Sigmoid colon (tissue), 7 donors: ENCODE results near the gene LLGL1. TPM values are rescaled to one million over a fixed set of nuclear protein-coding genes. Genes with fewer than 3 reads are reported as not detected.

Source experiments
- DNase-seq: peaks from one replicate; pipeline ENCODE4 v3.0.0-alpha.2; 2019
- H3K27ac ChIP-seq, 4 donors: fragments of 200-600 bp; sonication (generic); one replicate each; pipeline ENCODE4 v1.5.1; 2016 to 2019; ENCODE audit warnings: mild to moderate bottlenecking in 1 of 4
- H3K27me3 ChIP-seq, 3 donors: fragments of 200-600 bp; sonication (generic); one replicate each; pipeline ENCODE4 v1.5.1; 2019; ENCODE audit warnings: mild to moderate bottlenecking in 1 of 3
- H3K36me3 ChIP-seq, 4 donors: fragments of 200-600 bp; sonication (generic); one replicate each; pipeline ENCODE4 v1.5.1; 2016 to 2019
- H3K4me1 ChIP-seq, 4 donors: fragments of 200-600 bp; sonication (generic); one replicate each; pipeline ENCODE4 v1.5.1; 2017 to 2019
- H3K4me3 ChIP-seq, 4 donors: fragments of 200-600 bp; sonication (generic); one replicate each; pipeline ENCODE4 v1.5.1; 2017 to 2019; ENCODE audit warnings: mild to moderate bottlenecking in 2 of 4, moderate library complexity in 1 of 4
- H3K9me3 ChIP-seq, 4 donors: fragments of 200-600 bp in 3 of 4; sonication (generic) in 3 of 4; one replicate each; pipeline versions ENCODE4 v1.5.1 to v1.6.1; 2013 to 2019
- EP300 ChIP-seq, 4 donors: sonication (generic); formaldehyde crosslinking; IDR thresholded peaks; one replicate each; pipeline ENCODE4 v1.6.1; 2017; ENCODE audit warnings: antibody characterized with exemption in 4 of 4
- POLR2A ChIP-seq, 2 donors: fragments of 450-650 bp; IDR thresholded peaks; one replicate each; pipeline ENCODE4 v1.6.1; 2016; ENCODE audit warnings: antibody characterized with exemption in 2 of 2, mild to moderate bottlenecking in 2 of 2, moderate library complexity in 2 of 2
- POLR2AphosphoS5 ChIP-seq, 4 donors: sonication (generic); formaldehyde crosslinking; IDR thresholded peaks; one replicate each; pipeline ENCODE4 v1.6.1; 2017; ENCODE audit warnings: antibody characterized with exemption in 4 of 4
- WGBS, 2 donors: extraction: QIAGEN DNeasy Blood & Tissue Kit; methylation state at CpG; one replicate each; pipeline ENCODE4 v1.1.7; 2013; 5-methylcytosine and 5-hydroxymethylcytosine counted together
- intact Hi-C: fragments of 100-400 bp; cut with DNase I; formaldehyde crosslinking; loops from one replicate; pipeline ENCODE4 v1.15.1; 2023
- polyA plus RNA-seq, 3 donors: library from polyadenylated mRNA; stranded (reverse); fragments of 200-250 nt; gene quantifications; one replicate each; pipeline ENCODE4 v1.2.3, GENCODE V29; 2013
- total RNA-seq, 4 donors: library from RNA; depleted of rRNA; stranded (reverse); fragments of >200 nt; gene quantifications; one replicate each; pipeline ENCODE4 v1.1.0, GENCODE V29; 2016
- donor health status: healthy with polysubstance abuse.
- donor health status: Bipolar disorder and iron deficiency.
- donor health status: healthy.

LLGL1 gene
- total and polyA plus RNA-seq, 7 donors: 2.8 to 25.2 (median 16.8) TPM

- no peak overlapping the region for H3K27ac ChIP-seq
- no peak for TF ChIP-seq EP300 (IDR thresholded peaks at IDR 0.05)
- peaks cover 15 to 96% (median 64%) of the 10 kb centered on the region in 4 donors for H3K36me3 ChIP-seq
- WGBS, 2 donors: 96 to 97% methylated on average over 11 of the region's 11 CpGs
- intact Hi-C loops: no loop called here
- no peaks in the 10 kb centered on the region for H3K27me3 ChIP-seq
- H3K4me1 ChIP-seq: no peaks in the 10 kb centered on the region
- DNase-seq: no peak
- H3K4me3 ChIP-seq: no peak overlapping the region
- no peaks in the 10 kb centered on the region for H3K9me3 ChIP-seq
These were observed 59.9 kb downstream of the LLGL1 start for GRCh38 chr17:18285296-18285695.

DNA sequence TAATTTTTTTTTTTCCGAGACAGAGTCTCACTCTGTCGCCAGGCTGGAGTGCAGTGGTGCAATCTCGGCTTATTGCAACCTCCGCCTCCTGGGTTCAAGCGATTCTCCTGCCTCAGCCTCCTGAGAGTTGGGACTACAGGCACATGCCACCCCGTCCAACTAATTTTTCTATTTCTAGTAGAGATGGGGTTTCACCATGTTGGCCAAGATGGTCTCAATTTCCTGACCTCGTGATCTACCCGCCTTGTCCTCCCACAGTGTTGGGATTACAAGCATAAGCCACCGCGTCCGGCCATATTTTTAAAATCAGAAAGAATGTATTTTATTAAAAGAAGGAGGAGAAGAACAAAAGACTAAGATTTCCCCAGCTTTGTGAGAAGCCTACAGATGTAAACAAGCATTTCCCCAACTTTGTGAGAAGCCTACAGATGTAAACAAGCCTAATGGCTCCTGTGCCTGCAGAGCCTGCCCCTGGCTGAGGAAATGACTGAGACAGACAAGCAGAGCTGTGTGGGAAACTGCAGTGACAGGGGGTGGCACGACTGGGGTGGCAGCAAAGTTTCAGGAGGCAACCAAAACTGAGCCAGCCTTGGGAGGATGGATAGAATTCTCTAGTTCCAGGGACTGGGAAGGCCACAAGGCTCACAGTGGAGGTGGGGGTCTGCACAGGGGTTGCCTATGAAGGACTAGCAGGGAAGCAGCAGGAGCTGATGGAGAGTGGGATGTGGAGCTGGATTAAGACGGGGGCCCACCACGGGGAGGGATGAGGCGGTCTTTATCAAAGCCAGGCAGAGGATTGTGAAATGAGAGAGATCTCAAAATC lies 66.5 kb downstream of the LLGL1 start:
- Histone ChIP-seq H3K4me3 (no peak overlapping the region), H3K27me3 (no peaks in the 10 kb centered on the region), H3K9me3 (no peaks in the 10 kb centered on the region), H3K36me3 (peaks cover 7 to 79% (median 48%) of the 10 kb centered on the region in 4 donors), H3K4me1 (no peaks in the 10 kb centered on the region), H3K27ac (no peak overlapping the region)
- TF ChIP-seq POLR2A (IDR thresholded peaks at IDR 0.05) (no peak), POLR2AphosphoS5 (IDR thresholded peaks at IDR 0.05) (no peak)
- DNase-seq: no peak
- WGBS, 2 donors: 93 to 95% methylated on average over 15 of the region's 15 CpGs
- intact Hi-C loops: no loop called here

Other genes with a start within 250 kb of the LLGL1 start
- 10 to 100 TPM; 10.3 to 28.8 (median 15.3) TPM for gene ATPAF2, start 186.5 kb upstream of the LLGL1 start, total RNA-seq
- gene ATPAF2, start 186.5 kb upstream of the LLGL1 start, polyA plus RNA-seq: 10 to 100 TPM; 17.4 to 28.1 (median 26.8) TPM
- 10 to 100 TPM; 20.0 to 25.2 (median 23.9) TPM for gene GID4, start 186.2 kb upstream of the LLGL1 start, total RNA-seq
- 1 to 10 TPM; 2.8 to 4.2 (median 3.8) TPM for gene GID4, start 186.2 kb upstream of the LLGL1 start, polyA plus RNA-seq
- 10 to 100 TPM; 25.2 to 36.0 (median 34.4) TPM for gene DRG2, start 137.7 kb upstream of the LLGL1 start, total RNA-seq
- 10 to 100 TPM; 25.0 to 37.3 (median 27.6) TPM for gene DRG2, start 137.7 kb upstream of the LLGL1 start, polyA plus RNA-seq
- gene MYO15A, start 116.9 kb upstream of the LLGL1 start, total RNA-seq: 1 to 10 TPM in 2 of 4 donors, under 1 TPM in 2; 0.68 to 3.6 (median 1.3) TPM
- under 1 TPM in 2 of 3 donors, not detected in 1; 0.60 to 0.73 TPM for gene MYO15A, start 116.9 kb upstream of the LLGL1 start, polyA plus RNA-seq
- 100 to 1,000 TPM; 100 to 109 (median 104) TPM for gene ALKBH5, start 41.8 kb upstream of the LLGL1 start, total RNA-seq
- gene ALKBH5, start 41.8 kb upstream of the LLGL1 start, polyA plus RNA-seq: 10 to 100 TPM; 36.6 to 46.7 (median 40.0) TPM
- gene FLII, start 33.1 kb downstream of the LLGL1 start, total RNA-seq: 100 to 1,000 TPM; 222 to 422 (median 236) TPM
- gene FLII, start 33.1 kb downstream of the LLGL1 start, polyA plus RNA-seq: 100 to 1,000 TPM; 115 to 208 (median 136) TPM
- 10 to 100 TPM in 3 of 4 donors, 1 to 10 TPM in 1; 8.7 to 14.4 (median 11.7) TPM for gene MIEF2, start 35.0 kb downstream of the LLGL1 start, total RNA-seq
- 10 to 100 TPM in 2 of 3 donors, 1 to 10 TPM in 1; 3.7 to 11.4 (median 11.1) TPM for gene MIEF2, start 35.0 kb downstream of the LLGL1 start, polyA plus RNA-seq
- gene TOP3A, start 89.4 kb downstream of the LLGL1 start, total RNA-seq: 10 to 100 TPM; 22.1 to 42.4 (median 26.0) TPM
- 10 to 100 TPM in 1 of 3 donors, 1 to 10 TPM in 2; 5.4 to 21.6 (median 5.5) TPM for gene TOP3A, start 89.4 kb downstream of the LLGL1 start, polyA plus RNA-seq
- gene SMCR8, start 89.7 kb downstream of the LLGL1 start, total RNA-seq: 10 to 100 TPM in 3 of 4 donors, 1 to 10 TPM in 1; 9.3 to 12.2 (median 10.6) TPM
- 10 to 100 TPM in 1 of 3 donors, 1 to 10 TPM in 2; 4.2 to 16.6 (median 6.7) TPM for gene SMCR8, start 89.7 kb downstream of the LLGL1 start, polyA plus RNA-seq
- 10 to 100 TPM; 21.9 to 34.2 (median 26.9) TPM for gene SHMT1, start 137.9 kb downstream of the LLGL1 start, total RNA-seq
- gene SHMT1, start 137.9 kb downstream of the LLGL1 start, polyA plus RNA-seq: 10 to 100 TPM; 16.2 to 34.8 (median 24.7) TPM
- not detected for gene EVPLL, start 152.1 kb downstream of the LLGL1 start, total RNA-seq
- gene EVPLL, start 152.1 kb downstream of the LLGL1 start, polyA plus RNA-seq: under 1 TPM in 2 of 3 donors, not detected in 1; 0.28 to 0.60 TPM